GM19467 (cell line): ENCODE measurements around the gene PSME3.

Experiments
- ATAC-seq: cut with Tn5 transposase; IDR thresholded peaks from one replicate; pipeline ENCODE4 v1.9.1; 2021; ENCODE audit warnings: mild to moderate bottlenecking, moderate library complexity; ENCODE audit not compliant: unreplicated experiment

PSME3 gene, protein sequence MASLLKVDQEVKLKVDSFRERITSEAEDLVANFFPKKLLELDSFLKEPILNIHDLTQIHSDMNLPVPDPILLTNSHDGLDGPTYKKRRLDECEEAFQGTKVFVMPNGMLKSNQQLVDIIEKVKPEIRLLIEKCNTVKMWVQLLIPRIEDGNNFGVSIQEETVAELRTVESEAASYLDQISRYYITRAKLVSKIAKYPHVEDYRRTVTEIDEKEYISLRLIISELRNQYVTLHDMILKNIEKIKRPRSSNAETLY

GRCh38 chr17:42832934-42833766 lies at the start of gene PSME3:
Gene PSME3 (plus strand): TSS chr17:42833397. CDS start chr17:42833632, 235 bp downstream.
- peak; percentile 86 for ATAC-seq

DNA sequence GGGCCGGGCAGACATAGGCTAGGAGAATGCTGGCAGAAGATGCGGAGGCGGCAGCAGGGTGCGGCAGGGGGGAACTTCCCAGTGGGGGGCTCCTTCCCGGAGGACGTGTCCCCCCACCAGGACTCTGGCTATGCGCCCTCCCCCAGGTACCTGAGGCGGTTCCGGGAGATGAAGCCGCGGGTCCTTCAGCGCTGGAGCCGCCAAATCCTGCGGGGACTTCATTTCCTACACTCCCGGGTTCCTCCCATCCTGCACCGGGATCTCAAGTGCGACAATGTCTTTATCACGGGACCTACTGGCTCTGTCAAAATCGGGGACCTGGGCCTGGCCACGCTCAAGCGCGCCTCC lies 49.4 kb upstream of the PSME3 start:
- ATAC-seq, result no peak

- ATAC-seq, result no peak
These were observed 48.8 kb upstream of the PSME3 start for GRCh38 chr17:42784409-42784808.

- ATAC-seq, result no peak
These were observed 48.2 kb upstream of the PSME3 start for GRCh38 chr17:42784811-42785592.

DNA sequence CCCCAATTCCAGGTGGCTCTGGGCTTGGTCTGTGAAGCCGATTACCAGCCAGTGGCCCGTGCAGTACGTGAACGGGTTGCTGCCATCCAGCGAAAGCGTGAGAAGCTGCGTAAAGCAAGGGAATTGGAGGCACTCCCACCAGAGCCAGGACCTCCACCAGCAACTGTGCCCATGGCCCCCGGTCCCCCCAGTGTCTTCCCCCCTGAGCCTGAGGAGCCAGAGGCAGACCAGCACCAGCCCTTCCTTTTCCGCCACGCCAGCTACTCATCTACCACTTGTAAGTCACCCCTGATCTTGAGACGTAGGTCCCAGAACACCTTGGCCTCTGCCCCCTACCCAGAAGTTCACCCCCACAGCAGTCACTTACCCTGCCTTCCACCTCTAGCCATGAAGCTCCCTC lies 45.9 kb upstream of the PSME3 start:
- no peak for ATAC-seq

DNA sequence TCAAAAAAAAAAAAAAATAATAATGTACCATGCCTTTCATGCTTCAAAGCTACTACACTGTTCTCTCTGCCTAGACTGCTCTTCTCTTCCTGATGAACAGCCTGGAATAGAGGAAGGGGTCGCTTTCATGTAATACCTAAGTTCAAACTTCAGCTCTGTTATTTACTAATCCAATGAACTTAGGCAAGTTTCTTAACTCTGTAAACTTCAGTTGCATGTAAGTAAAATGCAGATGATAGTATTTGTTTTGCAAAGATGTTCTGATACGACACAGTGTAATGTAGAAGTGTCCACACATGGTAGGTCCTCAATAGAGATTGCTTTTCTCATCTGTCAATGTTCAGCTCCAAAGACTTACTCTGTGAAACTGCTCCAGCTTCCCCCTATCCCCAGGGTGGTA lies 41.2 kb upstream of the PSME3 start:
- ATAC-seq, result no peak

DNA sequence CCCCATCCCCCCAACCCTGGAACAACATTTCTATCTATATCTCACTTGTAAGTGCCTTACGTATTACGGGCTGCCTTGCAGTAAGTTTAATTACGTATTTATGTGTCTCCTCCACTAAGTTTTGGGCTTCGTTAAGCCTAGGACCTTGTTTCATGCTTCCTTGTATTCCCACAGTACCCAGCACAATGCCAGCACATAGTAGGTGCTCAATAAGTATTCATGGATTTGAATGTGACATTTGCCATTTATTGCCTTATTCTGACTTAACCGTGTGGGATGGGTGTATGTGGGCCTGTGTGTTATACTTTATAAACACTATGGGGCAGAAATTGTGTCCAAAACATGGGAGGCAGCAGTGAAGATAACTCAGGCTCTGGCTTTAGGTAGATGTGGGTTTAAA lies 40.7 kb upstream of the PSME3 start:
- no peak for ATAC-seq

DNA sequence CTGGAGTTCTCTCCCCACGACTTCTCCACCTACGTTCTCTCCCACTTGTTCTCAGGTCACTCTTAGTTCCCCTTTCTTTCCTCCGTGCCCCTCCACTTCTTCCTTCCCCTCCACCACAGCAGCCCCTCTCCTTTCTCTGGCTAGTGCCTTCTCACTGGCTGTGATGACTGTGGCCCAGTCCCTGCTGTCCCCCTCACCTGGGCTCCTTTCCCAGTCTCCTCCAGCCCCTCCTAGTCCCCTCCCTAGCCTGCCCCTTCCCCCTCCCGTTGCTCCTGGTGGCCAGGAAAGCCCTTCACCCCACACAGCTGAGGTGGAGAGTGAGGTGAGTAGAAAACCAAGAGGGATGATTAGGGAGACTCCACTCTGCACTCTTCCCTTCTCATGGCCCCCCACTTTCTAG lies 38.1 kb upstream of the PSME3 start:
- no peak for ATAC-seq

DNA sequence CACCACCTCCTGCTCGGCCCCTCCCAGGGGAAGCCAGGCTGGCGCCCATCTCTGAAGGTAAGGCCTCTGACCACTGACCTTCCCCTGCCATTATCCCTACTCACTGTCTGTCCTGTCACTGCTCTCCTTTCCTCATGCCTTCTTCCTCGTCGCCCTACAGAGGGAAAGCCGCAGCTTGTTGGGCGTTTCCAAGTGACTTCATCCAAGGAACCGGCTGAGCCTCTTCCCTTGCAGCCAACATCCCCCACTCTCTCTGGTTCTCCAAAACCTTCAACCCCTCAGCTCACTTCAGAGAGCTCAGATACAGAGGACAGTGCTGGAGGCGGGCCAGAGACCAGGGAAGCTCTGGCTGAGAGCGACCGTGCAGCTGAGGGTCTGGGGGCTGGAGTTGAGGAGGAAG lies 37.7 kb upstream of the PSME3 start:
- ATAC-seq, result no peak

DNA sequence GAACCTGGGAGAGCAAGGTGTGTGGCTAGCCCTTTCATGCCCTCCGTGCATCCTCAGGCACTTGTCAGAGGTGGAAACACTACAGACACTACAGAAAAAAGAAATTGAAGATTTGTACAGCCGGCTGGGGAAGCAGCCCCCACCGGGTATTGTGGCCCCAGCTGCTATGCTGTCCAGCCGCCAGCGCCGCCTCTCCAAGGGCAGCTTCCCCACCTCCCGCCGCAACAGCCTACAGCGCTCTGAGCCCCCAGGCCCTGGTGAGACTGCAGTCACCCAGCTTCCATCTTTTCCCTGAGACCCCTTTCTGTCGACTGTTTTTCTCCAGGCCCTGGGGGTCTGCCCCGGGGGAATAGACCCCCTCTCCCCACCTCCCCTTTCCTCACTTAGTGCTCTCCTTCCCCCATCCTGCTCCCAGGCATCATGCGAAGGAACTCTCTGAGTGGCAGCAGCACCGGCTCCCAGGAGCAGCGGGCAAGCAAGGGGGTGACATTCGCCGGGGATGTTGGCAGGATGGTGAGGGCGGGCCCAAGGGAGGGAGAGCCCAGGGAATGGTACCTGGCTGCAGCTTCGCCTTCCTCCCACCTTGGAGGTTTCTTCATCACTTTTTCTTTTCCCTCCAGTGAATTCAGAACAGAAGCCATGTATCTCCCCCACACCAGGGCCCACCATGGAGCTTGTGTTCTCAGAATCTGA lies 37.0 kb upstream of the PSME3 start:
- ATAC-seq, result no peak

DNA sequence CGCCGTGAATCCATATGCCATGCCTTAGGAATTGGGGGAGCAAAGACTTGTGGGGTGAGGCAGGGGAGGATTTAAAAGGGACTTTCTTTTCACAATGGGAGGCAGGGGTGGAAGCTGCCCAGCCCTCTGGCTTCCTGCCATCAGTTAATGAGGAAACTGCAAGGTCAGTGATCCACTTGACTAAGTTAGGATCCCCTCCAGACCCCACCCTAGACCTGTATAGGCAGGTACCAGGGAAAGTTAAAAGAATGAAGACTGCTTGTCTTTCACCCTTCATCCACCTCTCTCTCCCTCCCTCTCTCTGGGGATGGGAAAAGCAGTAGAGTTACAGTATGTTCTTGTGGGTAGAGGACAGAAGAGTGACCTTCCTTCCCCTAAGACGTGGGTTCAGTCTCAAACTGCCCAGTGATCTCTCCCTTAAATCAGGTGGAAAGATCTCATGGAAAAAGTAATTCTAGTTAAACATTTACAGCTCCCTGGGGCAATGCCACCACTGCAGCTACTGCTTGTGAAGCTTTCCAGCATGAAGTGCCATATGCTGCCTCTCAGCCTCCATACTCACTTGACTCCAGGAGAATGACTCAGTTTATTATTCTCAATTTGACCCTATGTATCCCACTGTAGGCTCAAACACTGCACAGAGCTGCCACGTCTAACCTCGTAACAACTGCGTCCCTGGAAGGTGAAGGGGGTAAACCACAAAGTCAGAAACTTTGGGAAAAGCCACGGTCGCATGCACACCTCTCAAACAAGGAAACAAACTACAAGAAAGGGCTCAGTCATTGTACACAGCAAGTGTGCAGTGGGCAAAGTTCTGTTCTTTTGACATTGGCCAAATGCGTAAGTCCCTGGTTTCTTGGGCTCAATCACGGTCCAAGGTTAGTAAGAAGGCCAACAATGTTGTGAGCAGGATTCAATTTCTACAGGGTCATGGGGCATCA lies 35.9 kb upstream of the PSME3 start:
- ATAC-seq, result no peak

GRCh38 chr17:42798011-42798382 lies 35.2 kb upstream of the PSME3 start:
- ATAC-seq, result no peak

- ATAC-seq, result peak; percentile 77
These were observed 34.5 kb upstream of the PSME3 start, which contains the start of the genes CNTD1 and COA3 for GRCh38 chr17:42798383-42799380. Gene CNTD1 (plus strand): TSS chr17:42798861. CDS start chr17:42799068, 207 bp downstream. Gene COA3 (minus strand): TSS chr17:42798704. CDS start chr17:42798681, 23 bp downstream.

DNA sequence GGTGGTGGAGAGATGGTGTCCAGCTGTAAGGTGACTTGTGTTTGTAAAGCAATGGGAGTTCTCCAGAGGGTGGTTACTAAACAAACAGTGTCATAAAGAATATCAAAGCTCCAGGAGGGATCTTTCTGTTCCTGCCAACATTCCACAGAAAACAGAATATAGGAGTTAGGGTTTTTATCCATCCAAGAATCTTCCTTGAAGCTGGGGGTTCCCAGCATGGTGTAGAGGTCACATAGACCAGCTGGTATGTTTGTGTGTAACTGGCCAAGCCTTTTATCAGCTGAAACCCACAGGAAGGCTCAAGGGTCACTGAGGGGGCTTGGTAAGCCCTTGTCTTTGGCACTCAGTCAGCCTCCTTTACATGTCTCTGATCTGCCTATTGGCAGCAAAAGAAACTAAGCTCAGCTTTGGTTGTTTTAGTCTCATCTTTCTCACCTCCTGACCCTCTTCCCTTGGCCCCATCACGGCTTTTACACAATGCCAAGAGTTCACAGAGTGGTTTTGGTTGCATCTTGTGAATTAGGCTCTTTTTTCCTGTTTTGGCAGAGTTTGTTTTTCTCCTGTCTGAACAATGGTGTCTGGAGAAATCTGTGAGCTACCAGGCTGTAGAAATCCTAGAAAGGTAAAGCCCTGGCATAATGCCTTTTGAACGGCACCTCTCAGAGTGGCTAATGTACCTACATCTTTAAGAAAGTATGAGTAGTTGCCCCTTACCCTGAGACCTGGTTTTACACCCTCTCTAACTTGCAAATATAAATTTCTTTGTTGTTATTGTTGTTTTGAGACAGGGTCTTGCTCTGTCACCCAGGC lies 29.9 kb upstream of the PSME3 start:
- no peak for ATAC-seq

GRCh38 chr17:42804918-42805367 lies 28.3 kb upstream of the PSME3 start:
- ATAC-seq, result no peak

DNA sequence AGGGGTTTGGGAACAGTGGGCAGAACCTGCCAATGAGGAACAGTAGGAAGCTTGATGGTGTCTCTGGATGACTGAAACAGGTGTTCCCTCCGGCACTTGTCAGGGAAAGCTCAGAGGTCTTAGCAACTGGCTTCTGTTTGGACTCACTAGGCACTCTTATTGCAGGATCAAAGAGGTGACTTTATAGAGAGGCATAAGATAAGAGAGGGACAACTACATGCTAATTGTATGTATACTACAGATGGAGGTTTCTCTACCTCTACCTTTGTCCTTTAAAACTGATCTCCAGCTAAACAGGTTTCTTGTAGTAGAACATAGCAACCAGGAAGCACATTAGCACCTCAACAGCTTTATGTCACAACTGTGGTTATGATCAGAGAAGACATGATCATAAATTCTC lies 26.9 kb upstream of the PSME3 start:
- no peak for ATAC-seq

- no peak for ATAC-seq
These were observed 23.9 kb upstream of the PSME3 start for GRCh38 chr17:42809250-42809649.
